Lower leg skin (tissue), 3 donors: Measurements from ENCODE around the gene KLHDC4.

ENCODE experiments used
- POLR2A ChIP-seq, 2 donors: fragments of 450-650 bp; IDR thresholded peaks; one replicate each; pipeline ENCODE4 v1.6.1; 2016 to 2017; ENCODE audit warnings: antibody characterized with exemption in 2 of 2, mild to moderate bottlenecking in 1 of 2, moderate library complexity in 1 of 2
- TF ChIP-seq, protein P1 (sequence below), 3 donors: fragments of 450-650 bp; IDR thresholded peaks; one replicate each; pipeline ENCODE4 v1.5.1; 2016; ENCODE audit warnings: antibody characterized with exemption in 3 of 3, mild to moderate bottlenecking in 3 of 3, moderate library complexity in 2 of 3

DNA sequence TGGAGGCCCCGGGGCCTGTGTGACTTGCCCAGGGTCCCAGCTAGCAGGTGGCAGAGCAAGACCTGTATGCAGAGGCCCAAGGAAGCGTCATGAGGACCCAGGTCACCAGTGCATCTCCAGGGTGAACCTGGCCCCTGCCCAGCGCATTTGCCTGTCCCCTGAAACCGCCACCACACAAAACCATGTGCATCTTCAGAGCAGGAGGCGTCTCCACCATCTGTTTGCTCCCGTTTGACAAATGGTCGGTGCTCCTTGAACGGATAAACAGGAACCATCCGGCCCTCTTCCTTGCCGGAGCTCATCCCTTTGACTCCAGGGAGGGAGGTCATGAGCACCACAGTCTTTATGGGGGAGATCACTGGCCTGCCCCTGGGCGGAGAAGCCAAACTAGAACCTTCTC is 101.0 kb downstream of the KLHDC4 start:
- TF ChIP-seq POLR2A (IDR thresholded peaks at IDR 0.05) = no peak
- TF ChIP-seq, protein P1, sequence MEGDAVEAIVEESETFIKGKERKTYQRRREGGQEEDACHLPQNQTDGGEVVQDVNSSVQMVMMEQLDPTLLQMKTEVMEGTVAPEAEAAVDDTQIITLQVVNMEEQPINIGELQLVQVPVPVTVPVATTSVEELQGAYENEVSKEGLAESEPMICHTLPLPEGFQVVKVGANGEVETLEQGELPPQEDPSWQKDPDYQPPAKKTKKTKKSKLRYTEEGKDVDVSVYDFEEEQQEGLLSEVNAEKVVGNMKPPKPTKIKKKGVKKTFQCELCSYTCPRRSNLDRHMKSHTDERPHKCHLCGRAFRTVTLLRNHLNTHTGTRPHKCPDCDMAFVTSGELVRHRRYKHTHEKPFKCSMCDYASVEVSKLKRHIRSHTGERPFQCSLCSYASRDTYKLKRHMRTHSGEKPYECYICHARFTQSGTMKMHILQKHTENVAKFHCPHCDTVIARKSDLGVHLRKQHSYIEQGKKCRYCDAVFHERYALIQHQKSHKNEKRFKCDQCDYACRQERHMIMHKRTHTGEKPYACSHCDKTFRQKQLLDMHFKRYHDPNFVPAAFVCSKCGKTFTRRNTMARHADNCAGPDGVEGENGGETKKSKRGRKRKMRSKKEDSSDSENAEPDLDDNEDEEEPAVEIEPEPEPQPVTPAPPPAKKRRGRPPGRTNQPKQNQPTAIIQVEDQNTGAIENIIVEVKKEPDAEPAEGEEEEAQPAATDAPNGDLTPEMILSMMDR (IDR thresholded peaks at IDR 0.05) = no peak
